ENCODE measurements around the gene SENP7. TPM values are rescaled to one million over a fixed set of nuclear protein-coding genes. Genes with fewer than 3 reads are reported as not detected.

SENP7 gene
- total RNA-seq, 4 donors from 2014 or later = 13.2 to 18.3 (median 15.8) TPM

DNA sequence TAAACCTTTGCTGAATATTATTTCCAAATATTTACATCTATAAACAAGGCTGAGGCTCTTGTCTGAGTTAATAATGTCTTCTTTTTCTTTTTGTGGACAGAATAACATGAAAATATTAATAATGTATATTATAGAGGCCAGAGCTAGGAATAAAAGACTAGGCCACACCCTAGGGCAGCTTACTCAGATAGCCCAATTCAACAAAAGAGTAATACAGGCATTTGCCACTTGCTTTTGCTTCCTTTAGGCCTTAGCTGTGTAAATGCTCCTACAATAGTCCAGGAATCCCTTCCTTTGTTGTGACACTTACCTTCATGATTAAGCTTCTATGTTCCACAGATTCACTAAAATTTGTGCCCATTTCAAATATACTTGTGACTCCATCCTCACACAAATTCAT is 209.2 kb downstream of the SENP7 start:
- no peak overlapping the region for H3K4me3 ChIP-seq (ENCODE audit: low read depth, poor library complexity, severe bottlenecking)
- TF ChIP-seq POLR2A (IDR thresholded peaks at IDR 0.05) = no peak
- TF ChIP-seq, protein P1, sequence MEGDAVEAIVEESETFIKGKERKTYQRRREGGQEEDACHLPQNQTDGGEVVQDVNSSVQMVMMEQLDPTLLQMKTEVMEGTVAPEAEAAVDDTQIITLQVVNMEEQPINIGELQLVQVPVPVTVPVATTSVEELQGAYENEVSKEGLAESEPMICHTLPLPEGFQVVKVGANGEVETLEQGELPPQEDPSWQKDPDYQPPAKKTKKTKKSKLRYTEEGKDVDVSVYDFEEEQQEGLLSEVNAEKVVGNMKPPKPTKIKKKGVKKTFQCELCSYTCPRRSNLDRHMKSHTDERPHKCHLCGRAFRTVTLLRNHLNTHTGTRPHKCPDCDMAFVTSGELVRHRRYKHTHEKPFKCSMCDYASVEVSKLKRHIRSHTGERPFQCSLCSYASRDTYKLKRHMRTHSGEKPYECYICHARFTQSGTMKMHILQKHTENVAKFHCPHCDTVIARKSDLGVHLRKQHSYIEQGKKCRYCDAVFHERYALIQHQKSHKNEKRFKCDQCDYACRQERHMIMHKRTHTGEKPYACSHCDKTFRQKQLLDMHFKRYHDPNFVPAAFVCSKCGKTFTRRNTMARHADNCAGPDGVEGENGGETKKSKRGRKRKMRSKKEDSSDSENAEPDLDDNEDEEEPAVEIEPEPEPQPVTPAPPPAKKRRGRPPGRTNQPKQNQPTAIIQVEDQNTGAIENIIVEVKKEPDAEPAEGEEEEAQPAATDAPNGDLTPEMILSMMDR (IDR thresholded peaks at IDR 0.05) = no peak
- intact Hi-C loops (cut with DNase I; ENCODE audit: low total_unique reads) = no loop called here
- DNase-seq (ENCODE audit: low spot score in 2 of 2) = no peak

DNA sequence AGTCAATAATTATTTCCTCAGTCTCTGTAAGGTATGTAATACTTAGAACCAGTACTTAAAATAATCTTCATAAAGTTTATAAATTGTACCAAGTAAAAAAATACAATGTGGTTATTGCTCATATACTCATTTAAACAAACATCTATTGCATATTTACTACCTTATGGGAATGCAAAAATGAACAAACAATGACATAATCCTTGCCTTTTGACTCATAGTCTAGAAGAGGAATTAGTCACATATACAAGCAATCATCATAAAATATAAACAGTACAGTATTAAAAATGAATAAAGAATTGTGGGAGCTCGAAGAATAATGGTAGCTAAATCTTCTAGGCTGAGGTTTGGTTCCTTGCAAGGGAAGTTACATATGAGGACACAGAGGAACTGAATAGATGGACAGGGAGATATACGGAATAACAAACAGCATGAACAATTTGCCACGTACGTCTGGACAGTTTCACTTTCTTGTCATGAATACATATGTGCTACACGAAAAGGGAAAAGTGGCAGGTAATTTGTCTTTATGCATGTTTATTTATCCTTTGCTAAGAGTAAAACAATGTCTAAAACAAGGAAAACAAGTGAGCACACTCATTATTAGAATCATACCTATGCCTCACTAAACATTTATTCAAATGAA is 209.8 kb downstream of the SENP7 start:
- WGBS, 2 donors = 57 to 68% methylated on average over 5 of the region's 5 CpGs
- intact Hi-C loops (cut with DNase I; ENCODE audit: low total_unique reads) = no loop called here
- no peak overlapping the region for H3K4me3 ChIP-seq (ENCODE audit: low read depth, poor library complexity, severe bottlenecking)
- no peak for DNase-seq (ENCODE audit: low spot score in 2 of 2)
- TF ChIP-seq, protein P1 (IDR thresholded peaks at IDR 0.05) = no peak
- TF ChIP-seq POLR2A (IDR thresholded peaks at IDR 0.05) = no peak

DNA sequence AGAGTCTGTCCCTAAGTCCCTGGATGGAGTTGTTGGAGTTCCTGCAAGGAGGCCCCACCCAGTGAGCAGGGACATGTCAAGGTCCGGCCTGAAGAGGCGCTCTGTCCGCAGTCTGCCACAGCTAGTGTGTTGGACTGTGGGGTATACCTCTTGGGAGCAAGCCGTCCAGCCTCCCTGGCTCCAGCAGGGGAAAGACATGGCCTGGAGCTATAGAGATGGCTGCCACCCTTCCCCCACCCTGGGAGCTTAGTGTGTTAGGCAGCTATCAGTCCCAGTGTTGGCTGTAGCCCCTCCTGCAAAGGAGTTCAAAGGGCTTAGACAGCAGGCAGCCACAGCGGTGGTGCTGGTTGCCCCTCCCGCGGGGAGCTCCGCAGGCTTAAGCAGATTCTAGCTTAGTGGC is 212.9 kb downstream of the SENP7 start:
- TF ChIP-seq, protein P1 (IDR thresholded peaks at IDR 0.05) = no peak
- WGBS, 2 donors = 93 to 100% methylated on average over 5 of the region's 8 CpGs
- intact Hi-C loops (cut with DNase I; ENCODE audit: low total_unique reads) = no loop called here

DNA sequence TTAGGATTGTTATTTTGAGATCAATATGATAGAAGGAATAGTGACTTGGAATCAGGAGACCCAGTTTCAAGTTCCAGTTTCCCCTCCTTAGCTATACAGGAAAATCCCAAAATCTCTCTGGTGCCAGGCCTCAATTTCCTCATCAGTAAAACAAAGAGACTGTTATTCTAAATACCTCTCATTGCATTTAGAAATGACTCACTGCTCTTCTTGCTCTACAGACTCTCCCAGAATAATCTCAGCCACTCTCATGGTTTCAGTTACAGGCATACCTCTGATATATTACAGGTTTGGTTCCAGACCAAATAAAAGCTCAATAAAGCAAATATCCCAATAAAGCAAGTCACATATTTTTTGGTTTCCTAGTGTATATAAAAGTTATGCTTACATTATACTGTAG is 221.0 kb downstream of the SENP7 start:
- no peak for TF ChIP-seq POLR2A (IDR thresholded peaks at IDR 0.05)
- TF ChIP-seq, protein P1 (IDR thresholded peaks at IDR 0.05) = no peak
- H3K4me3 ChIP-seq (ENCODE audit: low read depth, poor library complexity, severe bottlenecking) = no peak overlapping the region
- no peak for DNase-seq (ENCODE audit: low spot score in 2 of 2)
- intact Hi-C loops (cut with DNase I; ENCODE audit: low total_unique reads) = no loop called here

More for the DNA sequence above, 212.9 kb downstream of the SENP7 start:
- H3K4me3 ChIP-seq (ENCODE audit: low read depth, poor library complexity, severe bottlenecking) = no peak overlapping the region
- no peak for DNase-seq (ENCODE audit: low spot score in 2 of 2)

DNA sequence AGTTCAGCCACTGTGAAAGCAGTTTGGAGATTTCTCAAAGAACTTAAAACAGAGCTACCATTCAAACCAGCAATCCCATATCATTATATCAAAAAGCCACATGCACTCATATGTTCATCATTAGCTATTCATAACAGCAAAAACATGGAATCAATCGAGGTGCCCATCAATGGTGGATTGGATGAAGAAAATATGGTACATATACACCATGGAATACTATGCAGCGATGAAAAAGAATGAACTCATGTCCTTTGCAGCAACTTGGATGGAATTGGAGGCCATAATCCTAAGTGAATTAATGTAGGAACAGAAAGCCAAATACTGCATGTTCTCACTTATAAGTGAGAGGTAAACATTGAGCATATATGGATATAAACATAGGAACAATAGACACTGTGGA is 224.7 kb downstream of the SENP7 start:
- TF ChIP-seq, protein P1 (IDR thresholded peaks at IDR 0.05) = no peak
- TF ChIP-seq POLR2A (IDR thresholded peaks at IDR 0.05) = no peak
- WGBS, 2 donors = 80 to 90% methylated on average over 2 of the region's 2 CpGs
- no peak overlapping the region for H3K4me3 ChIP-seq (ENCODE audit: low read depth, poor library complexity, severe bottlenecking)
- no peak for DNase-seq (ENCODE audit: low spot score in 2 of 2)
- intact Hi-C loops (cut with DNase I; ENCODE audit: low total_unique reads) = no loop called here

DNA sequence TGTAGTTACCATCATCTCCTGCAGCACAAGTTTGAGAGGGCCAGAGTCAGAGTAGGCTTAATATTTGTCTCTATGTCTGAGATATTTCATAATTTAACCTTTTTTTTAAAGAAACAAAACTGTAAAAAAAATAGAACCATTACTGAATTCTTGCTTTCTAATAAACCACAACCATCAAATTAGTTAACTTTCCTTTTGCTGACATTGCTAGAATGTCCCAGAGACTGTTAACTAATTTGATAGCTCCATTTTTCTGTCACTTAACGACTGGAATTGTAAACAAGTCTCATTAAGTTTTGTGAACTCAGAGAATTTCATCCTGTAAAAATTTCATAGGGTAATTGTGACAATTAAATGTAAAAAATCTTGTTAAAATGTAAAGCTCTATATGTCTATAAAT is 228.3 kb downstream of the SENP7 start:
- DNase-seq (ENCODE audit: low spot score in 2 of 2) = no peak
- H3K4me3 ChIP-seq (ENCODE audit: low read depth, poor library complexity, severe bottlenecking) = no peak overlapping the region
- TF ChIP-seq POLR2A (IDR thresholded peaks at IDR 0.05) = no peak
- TF ChIP-seq, protein P1 (IDR thresholded peaks at IDR 0.05) = no peak
- intact Hi-C loops (cut with DNase I; ENCODE audit: low total_unique reads) = no loop called here
- 80 to 82% methylated on average over 1 of the region's 1 CpG for WGBS, 2 donors
